ENCODE data around the gene CCDC91.
A peak's percentile ranks its signal among the peaks of the same experiment; 100 is the strongest.

CCDC91 gene

GRCh38 chr12:28331130-28331529 lies 140.9 kb downstream of the CCDC91 start:
- no peak overlapping the region for H2BK15ac ChIP-seq (ENCODE audit: low read depth, poor library complexity, severe bottlenecking)
- H3K27ac ChIP-seq (ENCODE audit: low read length, poor library complexity, severe bottlenecking) = no peak overlapping the region
- H3K14ac ChIP-seq (ENCODE audit: low read length in 2 of 2) = no peak overlapping the region
- H3K4me1 ChIP-seq (ENCODE audit: control insufficient read depth, insufficient read depth, low read depth, low read length) = no peaks in the 10 kb centered on the region
- H2AK5ac ChIP-seq (ENCODE audit: low read length, severe bottlenecking) = no peak overlapping the region
- H3K4me2 ChIP-seq (ENCODE audit: low read length, poor library complexity, severe bottlenecking) = no peak overlapping the region
- H3K9ac ChIP-seq (ENCODE audit: low read length) = no peak overlapping the region
- H3K4ac ChIP-seq (ENCODE audit: low read depth in 1 of 2, low read length in 2 of 2) = no peak overlapping the region
- peaks cover 4% of the 10 kb centered on the region for H3K9me3 ChIP-seq (ENCODE audit: control insufficient read depth, low read length)
- WGBS = 78% methylated on average over 3 of the region's 3 CpGs
- no peaks in the 10 kb centered on the region for H3K36me3 ChIP-seq (ENCODE audit: control insufficient read depth in 1 of 2, insufficient read depth in 2 of 2, low read depth in 1 of 2, low read length in 2 of 2)
- H3K4me3 ChIP-seq (ENCODE audit: insufficient read depth in 1 of 2, low read depth in 1 of 2, low read length in 2 of 2) = no peak overlapping the region
- no peak overlapping the region for H2AFZ ChIP-seq (ENCODE audit: low read depth, low read length)
- DNase-seq = no peak
- no peaks in the 10 kb centered on the region for H3K79me1 ChIP-seq (replicated peaks; ENCODE audit: low read length, poor library complexity, severe bottlenecking)
- H4K91ac ChIP-seq (ENCODE audit: low read length) = no peak overlapping the region
- H2BK120ac ChIP-seq (ENCODE audit: low read depth, low read length) = no peak overlapping the region
- H2BK5ac ChIP-seq (ENCODE audit: low read depth, low read length, poor library complexity, severe bottlenecking) = no peak overlapping the region
- no peak overlapping the region for H4K8ac ChIP-seq (ENCODE audit: low read length)
- no peak overlapping the region for H3K18ac ChIP-seq (ENCODE audit: low read depth in 1 of 2, low read length in 2 of 2)
- H2BK12ac ChIP-seq (ENCODE audit: low read length in 2 of 2) = no peak overlapping the region
- H3K23ac ChIP-seq (ENCODE audit: low read length in 2 of 2) = no peak overlapping the region
- no peaks in the 10 kb centered on the region for H3K27me3 ChIP-seq (ENCODE audit: control insufficient read depth in 1 of 2, insufficient read depth in 1 of 2, low read length in 2 of 2)

DNA sequence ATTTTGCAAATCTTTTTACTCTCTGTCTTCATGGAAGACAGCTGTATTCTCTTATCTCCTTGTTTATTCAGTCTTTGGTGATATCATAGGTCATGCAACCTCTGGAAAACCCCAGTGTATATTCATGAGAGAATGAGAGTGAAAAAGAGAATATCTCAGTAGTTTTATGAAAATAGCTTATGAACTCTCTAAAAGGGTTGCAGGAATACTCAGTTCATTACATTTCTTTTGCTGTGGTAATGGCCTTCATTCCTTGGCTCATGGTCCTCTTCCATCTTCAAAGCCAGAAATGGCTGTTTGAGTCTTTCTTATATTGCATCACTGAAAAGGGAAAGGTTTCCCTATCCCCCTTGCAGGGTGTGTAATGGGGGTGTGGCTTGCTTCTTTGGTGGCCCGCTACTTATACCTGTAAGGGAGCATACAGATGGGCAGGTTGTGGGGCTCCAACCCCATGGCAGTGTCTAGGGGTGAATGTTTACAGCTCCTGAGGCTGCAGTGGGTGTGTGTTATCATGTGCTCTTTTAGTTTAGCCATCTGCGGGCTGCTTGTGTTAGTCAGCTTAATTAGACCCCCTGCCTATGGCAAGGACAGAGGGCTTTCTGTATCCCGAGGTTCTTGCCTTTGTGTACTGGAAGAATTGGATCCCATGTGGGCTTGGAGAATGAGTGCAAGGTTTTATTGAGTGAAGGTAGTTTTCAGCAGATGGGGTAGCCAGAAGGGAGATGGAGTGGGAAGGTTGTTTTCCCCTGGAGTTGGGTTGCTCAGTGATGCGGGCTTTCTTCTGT lies 150.2 kb downstream of the CCDC91 start:
- peak overlapping the region in 1 of 2 experiments; percentile 18 for H3K4ac ChIP-seq (ENCODE audit: low read depth in 1 of 2, low read length in 2 of 2)
- H3K9ac ChIP-seq (ENCODE audit: low read length) = no peak overlapping the region
- no peak overlapping the region for H2AK5ac ChIP-seq (ENCODE audit: low read length, severe bottlenecking)
- no peaks in the 10 kb centered on the region for H3K27me3 ChIP-seq (ENCODE audit: control insufficient read depth in 1 of 2, insufficient read depth in 1 of 2, low read length in 2 of 2)
- H2BK120ac ChIP-seq (ENCODE audit: low read depth, low read length) = peak overlapping the region; percentile 19
- H3K27ac ChIP-seq (ENCODE audit: low read length, poor library complexity, severe bottlenecking) = no peak overlapping the region
- no peak overlapping the region for H2AFZ ChIP-seq (ENCODE audit: low read depth, low read length)
- H3K4me1 ChIP-seq (ENCODE audit: control insufficient read depth, insufficient read depth, low read depth, low read length) = no peaks in the 10 kb centered on the region
- no peak overlapping the region for H3K23ac ChIP-seq (ENCODE audit: low read length in 2 of 2)
- H2BK5ac ChIP-seq (ENCODE audit: low read depth, low read length, poor library complexity, severe bottlenecking) = no peak overlapping the region
- H3K14ac ChIP-seq (ENCODE audit: low read length in 2 of 2) = no peak overlapping the region
- H3K4me2 ChIP-seq (ENCODE audit: low read length, poor library complexity, severe bottlenecking) = no peak overlapping the region
- H2BK15ac ChIP-seq (ENCODE audit: low read depth, poor library complexity, severe bottlenecking) = no peak overlapping the region
- WGBS = 76% methylated on average over 4 of the region's 4 CpGs
- no peak overlapping the region for H3K18ac ChIP-seq (ENCODE audit: low read depth in 1 of 2, low read length in 2 of 2)
- H3K9me3 ChIP-seq (ENCODE audit: control insufficient read depth, low read length) = no peaks in the 10 kb centered on the region
- H3K4me3 ChIP-seq (ENCODE audit: insufficient read depth in 1 of 2, low read depth in 1 of 2, low read length in 2 of 2) = no peak overlapping the region
- peak overlapping the region in 1 of 2 experiments; percentile 56 for H2BK12ac ChIP-seq (ENCODE audit: low read length in 2 of 2)
- H4K8ac ChIP-seq (ENCODE audit: low read length) = no peak overlapping the region
- no peak overlapping the region for H4K91ac ChIP-seq (ENCODE audit: low read length)
- DNase-seq = peak; percentile 79
- no peaks in the 10 kb centered on the region for H3K36me3 ChIP-seq (ENCODE audit: control insufficient read depth in 1 of 2, insufficient read depth in 2 of 2, low read depth in 1 of 2, low read length in 2 of 2)
- peaks cover 4% of the 10 kb centered on the region for H3K79me1 ChIP-seq (replicated peaks; ENCODE audit: low read length, poor library complexity, severe bottlenecking)

DNA sequence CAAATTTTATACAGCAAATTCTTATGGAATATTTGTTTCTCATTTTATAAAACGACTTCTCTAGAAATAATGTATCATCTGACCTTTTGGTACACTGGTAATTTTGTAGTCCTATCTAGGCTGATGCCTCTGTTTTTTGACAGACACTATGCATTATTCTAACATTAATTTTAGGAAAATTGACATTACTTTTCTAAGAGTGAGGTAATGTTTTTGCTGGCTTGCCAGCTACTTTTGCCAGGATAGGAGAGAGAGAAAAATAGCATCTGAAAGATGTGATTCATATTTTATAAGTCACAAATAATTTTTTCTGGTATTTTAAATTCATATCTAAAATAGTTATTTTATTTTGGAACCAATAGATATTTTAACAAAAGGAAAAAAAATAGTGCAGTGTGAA lies 153.5 kb downstream of the CCDC91 start:
- no peak overlapping the region for H2BK15ac ChIP-seq (ENCODE audit: low read depth, poor library complexity, severe bottlenecking)
- no peak overlapping the region for H2BK5ac ChIP-seq (ENCODE audit: low read depth, low read length, poor library complexity, severe bottlenecking)
- H3K4me2 ChIP-seq (ENCODE audit: low read length, poor library complexity, severe bottlenecking) = no peak overlapping the region
- no peak overlapping the region for H3K27ac ChIP-seq (ENCODE audit: low read length, poor library complexity, severe bottlenecking)
- H2AFZ ChIP-seq (ENCODE audit: low read depth, low read length) = no peak overlapping the region
- no CpG with 5 or more reads among the region's 1 CpG for WGBS
- no peaks in the 10 kb centered on the region for H3K9me3 ChIP-seq (ENCODE audit: control insufficient read depth, low read length)
- H3K27me3 ChIP-seq (ENCODE audit: control insufficient read depth in 1 of 2, insufficient read depth in 1 of 2, low read length in 2 of 2) = no peaks in the 10 kb centered on the region
- no peak overlapping the region for H3K23ac ChIP-seq (ENCODE audit: low read length in 2 of 2)
- no peak overlapping the region for H2AK5ac ChIP-seq (ENCODE audit: low read length, severe bottlenecking)
- H2BK120ac ChIP-seq (ENCODE audit: low read depth, low read length) = no peak overlapping the region
- DNase-seq = no peak
- no peak overlapping the region for H3K9ac ChIP-seq (ENCODE audit: low read length)
- H3K14ac ChIP-seq (ENCODE audit: low read length in 2 of 2) = no peak overlapping the region
- H3K79me1 ChIP-seq (replicated peaks; ENCODE audit: low read length, poor library complexity, severe bottlenecking) = peaks cover 2% of the 10 kb centered on the region
- H4K8ac ChIP-seq (ENCODE audit: low read length) = no peak overlapping the region
- no peak overlapping the region for H2BK12ac ChIP-seq (ENCODE audit: low read length in 2 of 2)
- H3K4me3 ChIP-seq (ENCODE audit: insufficient read depth in 1 of 2, low read depth in 1 of 2, low read length in 2 of 2) = no peak overlapping the region
- H4K91ac ChIP-seq (ENCODE audit: low read length) = no peak overlapping the region
- H3K4ac ChIP-seq (ENCODE audit: low read depth in 1 of 2, low read length in 2 of 2) = no peak overlapping the region
- H3K4me1 ChIP-seq (ENCODE audit: control insufficient read depth, insufficient read depth, low read depth, low read length) = no peaks in the 10 kb centered on the region
- no peak overlapping the region for H3K18ac ChIP-seq (ENCODE audit: low read depth in 1 of 2, low read length in 2 of 2)
- H3K36me3 ChIP-seq (ENCODE audit: control insufficient read depth in 1 of 2, insufficient read depth in 2 of 2, low read depth in 1 of 2, low read length in 2 of 2) = no peaks in the 10 kb centered on the region

DNA sequence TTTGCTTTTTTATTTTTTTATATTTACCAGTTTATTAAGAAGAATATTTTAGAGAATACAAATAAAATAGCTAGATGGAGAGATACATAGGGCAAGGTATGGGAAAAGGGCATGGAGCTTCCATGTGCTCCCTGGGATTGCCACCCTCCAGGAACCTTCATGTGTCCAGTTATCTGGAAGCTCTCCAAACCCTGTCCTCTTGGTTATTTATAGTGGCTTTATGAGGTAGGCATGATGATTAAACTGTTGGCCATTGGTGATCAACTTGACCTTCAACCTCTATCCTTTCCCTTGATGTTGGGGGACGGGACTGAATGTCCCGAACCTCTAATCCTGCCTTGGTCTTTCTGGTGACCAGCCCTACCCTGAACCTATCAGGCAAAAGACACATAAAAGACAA lies 156.3 kb downstream of the CCDC91 start:
- Histone ChIP-seq H3K4me3 (ENCODE audit: insufficient read depth in 1 of 2, low read depth in 1 of 2, low read length in 2 of 2) (no peak overlapping the region), H3K4ac (ENCODE audit: low read depth in 1 of 2, low read length in 2 of 2) (no peak overlapping the region), H4K8ac (ENCODE audit: low read length) (no peak overlapping the region), H3K27me3 (ENCODE audit: control insufficient read depth in 1 of 2, insufficient read depth in 1 of 2, low read length in 2 of 2) (no peaks in the 10 kb centered on the region), H3K36me3 (ENCODE audit: control insufficient read depth in 1 of 2, insufficient read depth in 2 of 2, low read depth in 1 of 2, low read length in 2 of 2) (peaks cover 0 to 3% of the 10 kb centered on the region in 2 experiments), H2BK5ac (ENCODE audit: low read depth, low read length, poor library complexity, severe bottlenecking) (no peak overlapping the region), H3K9me3 (ENCODE audit: control insufficient read depth, low read length) (peaks cover 3% of the 10 kb centered on the region), H2AK5ac (ENCODE audit: low read length, severe bottlenecking) (no peak overlapping the region), H3K18ac (ENCODE audit: low read depth in 1 of 2, low read length in 2 of 2) (no peak overlapping the region), H3K9ac (ENCODE audit: low read length) (no peak overlapping the region), H3K4me1 (ENCODE audit: control insufficient read depth, insufficient read depth, low read depth, low read length) (no peaks in the 10 kb centered on the region), H4K91ac (ENCODE audit: low read length) (no peak overlapping the region), H3K4me2 (ENCODE audit: low read length, poor library complexity, severe bottlenecking) (no peak overlapping the region), H2BK15ac (ENCODE audit: low read depth, poor library complexity, severe bottlenecking) (no peak overlapping the region), H3K14ac (ENCODE audit: low read length in 2 of 2) (no peak overlapping the region), H2AFZ (ENCODE audit: low read depth, low read length) (no peak overlapping the region), H3K23ac (ENCODE audit: low read length in 2 of 2) (no peak overlapping the region), H2BK12ac (ENCODE audit: low read length in 2 of 2) (no peak overlapping the region), H3K27ac (ENCODE audit: low read length, poor library complexity, severe bottlenecking) (no peak overlapping the region), H2BK120ac (ENCODE audit: low read depth, low read length) (no peak overlapping the region), H3K79me1 (replicated peaks; ENCODE audit: low read length, poor library complexity, severe bottlenecking) (peaks cover 2% of the 10 kb centered on the region)
- no CpG with 5 or more reads among the region's 2 CpGs for WGBS
- DNase-seq = no peak

Measured in mesenchymal stem cell (in vitro differentiated cells and primary cell).